GM12878 (cell line): ENCODE results near the gene CNN2. TPM values are rescaled to one million over a fixed set of nuclear protein-coding genes. Genes with fewer than 3 reads are reported as not detected.

Source experiments
- ATAC-seq: fragments of 200-7000 bp; cut with Tn5 transposase; 3 replicates; pipeline ENCODE4 v1.9.1; 2020; ENCODE audit warnings: mild to moderate bottlenecking, moderate library complexity
- BruUV-seq: library from RNA; stranded (reverse); fragments of 400-500 nt; replicated peaks from 2 replicates; lab custom pipeline; 2021; lab: Mats Ljungman, UMichigan
- CTCF ChIA-PET: fragments of 300-600 bp; sonication (Branson Sonifier 250); formaldehyde crosslinking; extraction: SDS; loops from one replicate; lab custom pipeline; 2021; ENCODE audit warnings: inconsistent platforms; lab: Yijun Ruan, JAX
- POLR2A ChIA-PET: fragments of 350-600 bp; formaldehyde crosslinking; extraction: SDS; loops from one replicate; lab custom pipeline; 2021; ENCODE audit warnings: inconsistent platforms; lab: Charles Lee
- RAD21 ChIA-PET: fragments of 300-600 bp; sonication (Branson Sonifier 250); formaldehyde crosslinking; loops from one replicate; lab custom pipeline; 2023; ENCODE audit warnings: antibody characterized with exemption; ENCODE audit not compliant: unreplicated experiment; lab: Charles Lee
- SMC1A ChIA-PET: fragments of 300-600 bp; sonication (Branson Sonifier 250); formaldehyde crosslinking; loops from one replicate; lab custom pipeline; 2023; ENCODE audit not compliant: unreplicated experiment, uncharacterized antibody; lab: Charles Lee
- DNase-seq: peaks from one replicate; pipeline ENCODE4 v3.0.0-alpha.2; 2011; ENCODE audit warnings: low read depth, low spot score
- FAIRE-seq: peaks from 3 replicates; lab custom pipeline; 2011; peaks lifted over from hg19 to GRCh38; lab: Jason Lieb, UNC
- H2AFZ ChIP-seq: 2 replicates; pipeline ENCODE4 v1.6.0; 2011; ENCODE audit warnings: low read depth, low read length, control low read depth; ENCODE audit not compliant: control insufficient read depth
- H3K27ac ChIP-seq: 2 replicates; pipeline ENCODE4 v1.5.1; 2011; ENCODE audit warnings: control low read depth; ENCODE audit not compliant: control insufficient read depth, insufficient read depth
- H3K27me3 ChIP-seq, 2 experiments: replicated peaks in 1 of 2; 2 replicates each; pipeline versions ENCODE4 v1.6.0 to v1.6.1; 2011; ENCODE audit warnings: low read length in 1 of 2; ENCODE audit not compliant: control insufficient read depth in 2 of 2, insufficient read depth in 2 of 2
- H3K36me3 ChIP-seq, 2 experiments: 2 replicates each; pipeline ENCODE4 v1.5.1; 2011; ENCODE audit warnings: low read length in 1 of 2; ENCODE audit not compliant: control insufficient read depth in 2 of 2, insufficient read depth in 2 of 2
- H3K4me1 ChIP-seq: 2 replicates; pipeline ENCODE4 v1.6.1; 2011; ENCODE audit warnings: mild to moderate bottlenecking, low read length, moderate library complexity, mixed read lengths; ENCODE audit not compliant: control insufficient read depth, insufficient read depth
- H3K4me2 ChIP-seq: 2 replicates; pipeline ENCODE4 v1.6.0; 2011; ENCODE audit warnings: control low read depth; ENCODE audit not compliant: control insufficient read depth, insufficient read depth
- H3K4me3 ChIP-seq: fragments of 200-600 bp; sonication (generic); 2 replicates; pipeline ENCODE4 v1.5.1; 2016
- H3K79me2 ChIP-seq: 2 replicates; pipeline ENCODE4 v1.6.0; 2011; ENCODE audit warnings: low read length; ENCODE audit not compliant: control insufficient read depth, insufficient read depth
- H3K9ac ChIP-seq: 2 replicates; pipeline ENCODE4 v1.8.0; 2011; ENCODE audit warnings: low read length, control low read depth, mixed read lengths; ENCODE audit not compliant: control insufficient read depth, insufficient read depth
- H3K9me3 ChIP-seq: replicated peaks from 3 replicates; pipeline ENCODE4 v1.5.1; 2011; ENCODE audit warnings: mild to moderate bottlenecking, low read length; ENCODE audit not compliant: control insufficient read depth, insufficient read depth
- H4K20me1 ChIP-seq: 2 replicates; pipeline ENCODE4 v1.6.0; 2011; ENCODE audit not compliant: control insufficient read depth, insufficient read depth
- BRCA1 ChIP-seq: IDR thresholded peaks from 2 replicates; pipeline ENCODE4 v1.6.1; 2011; ENCODE audit warnings: low read depth, low read length, improper control_type of control experiment
- E2F4 ChIP-seq: IDR thresholded peaks from 2 replicates; pipeline ENCODE4 v1.6.1; 2012; ENCODE audit warnings: low read depth, low read length, improper control_type of control experiment
- EZH2 ChIP-seq: IDR thresholded peaks from 2 replicates; pipeline ENCODE4 v1.6.1; 2012; ENCODE audit warnings: low read depth, mild to moderate bottlenecking, control low read depth, inconsistent platforms, low read length, borderline replicate concordance; ENCODE audit not compliant: control insufficient read depth
- FOXM1 ChIP-seq: IDR thresholded peaks from 2 replicates; pipeline ENCODE4 v1.6.1; 2012; ENCODE audit warnings: low read depth, mild to moderate bottlenecking, inconsistent platforms, low read length, moderate library complexity
- JUNB ChIP-seq: IDR thresholded peaks from 2 replicates; pipeline ENCODE4 v1.6.1; 2016; ENCODE audit warnings: antibody characterized with exemption, mild to moderate bottlenecking
- KLF5 ChIP-seq: fragments of 450-650 bp; IDR thresholded peaks from 2 replicates; pipeline ENCODE4 v1.6.1; 2014; ENCODE audit warnings: mild to moderate bottlenecking; ENCODE audit not compliant: partially characterized antibody
- NFYB ChIP-seq: IDR thresholded peaks from 2 replicates; pipeline ENCODE4 v1.6.1; 2011; ENCODE audit warnings: low read depth, mild to moderate bottlenecking, low read length, improper control_type of control experiment, moderate library complexity; ENCODE audit not compliant: insufficient read depth
- NR2F1 ChIP-seq: fragments of 450-650 bp; conservative IDR thresholded peaks from 2 replicates; pipeline ENCODE4 v1.6.1; 2017; ENCODE audit warnings: mild to moderate bottlenecking
- RAD51 ChIP-seq: fragments of 450-650 bp; IDR thresholded peaks from 2 replicates; pipeline ENCODE4 v1.6.1; 2016; ENCODE audit warnings: moderate library complexity, mild to moderate bottlenecking, inconsistent platforms
- WGBS: methylation state at CpG from one replicate; pipeline ENCODE4 v1.1.6; 2016; ENCODE audit warnings: low lambda C conversion rate; ENCODE audit not compliant: insufficient replicate concordance, insufficient coverage; ENCODE audit errors: missing lambda C conversion rate; 5-methylcytosine and 5-hydroxymethylcytosine counted together
- in situ Hi-C: fragments of 300-500 bp; cut with MboI; formaldehyde crosslinking; loops from 9 replicates; pipeline ENCODE4 v1.14.3; 2018; ENCODE audit warnings: mixed read lengths
- intact Hi-C: fragments of 100-400 bp; cut with micrococcal nuclease; formaldehyde crosslinking; loops from one replicate; pipeline ENCODE4 v1.14.2; 2022; ENCODE audit not compliant: unreplicated experiment
- polyA plus RNA-seq, 11 experiments: library from polyadenylated mRNA; depleted of rRNA in 4 of 11; unstranded in 6 of 11; stranded (reverse) in 5 of 11; fragments of >200 nt; fragmentation: Nextera tagmentation in 4 of 11; fragmentation: Illumina TruSeq in 1 of 11; extraction: Ambion mirVana in 4 of 11; extraction: Trizol in 1 of 11; gene quantifications; 1 replicate in 1 of 11; 2 replicates in 10 of 11; pipeline versions ENCODE4 v1.2.1 to v1.2.3, GENCODE V29; 2011 to 2016; ENCODE audit warnings: inconsistent platforms in 2 of 11, missing spikeins in 2 of 11, low read depth in 1 of 11
- total RNA-seq, 4 experiments: library from RNA; depleted of rRNA in 3 of 4; stranded (reverse); fragments of >200 nt in 3 of 4; fragmentation: Illumina TruSeq in 1 of 4; extraction: Trizol in 1 of 4; gene quantifications; 2 replicates each; pipeline versions ENCODE4 v1.2.1 to v1.2.3, GENCODE V29; 2013 to 2021

Gene CNN2
- total and polyA plus RNA-seq, 10 of the 15 experiments (the other 5 are each of a cell fraction or from before 2014, with no cell fraction given) = 34.7 to 311 (median 172) TPM

GRCh38 chr19:1052349-1052975, 26.1 kb downstream of the CNN2 start (continued):
- TF ChIP-seq E2F4 = no peak

- ChIA-PET RAD21 (no interaction called here), SMC1A (interaction anchor here (0.7 kb wide), 1 partner anchor 8 kb away, joined by 3 read pairs; no protein-coding TSS in a partner anchor), CTCF (interaction anchor here (0.6 kb wide), 1 partner anchor 28 kb away, joined by 3 read pairs; no protein-coding TSS in a partner anchor), POLR2A (no interaction called here)
- Histone ChIP-seq H3K4me2 (no peak overlapping the region), H3K27me3 (no peaks in the 10 kb centered on the region), H3K9me3 (no peaks in the 10 kb centered on the region), H3K9ac (no peak overlapping the region), H3K36me3 (no peaks in the 10 kb centered on the region; a peak in 1 of 4 replicates), H3K79me2 (no peaks in the 10 kb centered on the region), H2AFZ (no peak overlapping the region), H4K20me1 (no peaks in the 10 kb centered on the region), H3K4me3 (no peak overlapping the region), H3K4me1 (no peaks in the 10 kb centered on the region), H3K27ac (no peak overlapping the region)
- FAIRE-seq = no peak
- 81% methylated on average over 31 of the region's 31 CpGs for whole genome bisulfite sequencing
- TF ChIP-seq JUNB = no peak
- TF ChIP-seq NR2F1 = peak; percentile 46; the same call in 1 of the 2 replicates
- no peak for TF ChIP-seq RAD51
- TF ChIP-seq EZH2 = no peak
- TF ChIP-seq FOXM1 = no peak
- TF ChIP-seq BRCA1 = no peak
- TF ChIP-seq KLF5 = no peak
- no peak for TF ChIP-seq NFYB
- no TSS peak for BruUV-seq
- in situ Hi-C loops (no loop called here), intact Hi-C loops (no loop called here)
- 0 out of 3 replicates have a peak, but pooled peaks have one; percentile 13 for ATAC-seq
- DNase-seq = no peak
Measured at GRCh38 chr19:1053176-1054101, 27.0 kb downstream of the CNN2 start.
